ENCODE data around the gene SBK1. TPM values are rescaled to one million over a fixed set of nuclear protein-coding genes. Genes with fewer than 3 reads are reported as not detected.

The SBK1 gene
- total RNA-seq, 2 donors from 2014 or later = 1.1 TPM

DNA sequence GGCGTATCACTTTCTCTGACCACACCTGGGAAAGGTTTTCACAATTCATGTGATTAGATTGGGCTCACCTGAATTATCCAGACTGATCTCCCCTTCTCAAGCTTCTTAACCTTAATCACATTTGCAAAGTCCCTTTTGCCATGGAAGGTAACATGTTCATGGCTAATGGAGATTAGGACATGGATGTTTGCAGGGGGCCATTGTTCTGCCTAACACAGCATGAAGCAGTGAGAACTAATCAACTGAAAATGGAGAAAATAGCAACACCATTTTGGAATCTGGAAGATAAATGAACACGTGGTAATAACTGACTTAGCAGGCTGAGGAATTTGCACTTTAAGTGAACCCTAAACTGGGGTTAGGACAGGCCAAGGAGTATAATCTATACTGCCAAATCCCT, 25.0 kb upstream of the SBK1 start:
- DNase-seq (ENCODE audit: low spot score) = no peak
- no peaks in the 10 kb centered on the region for H3K36me3 Mint-ChIP-seq
- H3K9me3 Mint-ChIP-seq = no peaks in the 10 kb centered on the region
- no peak overlapping the region for H3K4me3 Mint-ChIP-seq
- H3K27ac Mint-ChIP-seq = no peak overlapping the region
- H3K27me3 Mint-ChIP-seq = peaks cover 16 to 19% of the 10 kb centered on the region in 2 donors
- peaks cover 4% of the 10 kb centered on the region in 2 donors for H3K4me1 Mint-ChIP-seq (ENCODE audit: low read depth in 2 of 2)
- ATAC-seq = no peak

DNA sequence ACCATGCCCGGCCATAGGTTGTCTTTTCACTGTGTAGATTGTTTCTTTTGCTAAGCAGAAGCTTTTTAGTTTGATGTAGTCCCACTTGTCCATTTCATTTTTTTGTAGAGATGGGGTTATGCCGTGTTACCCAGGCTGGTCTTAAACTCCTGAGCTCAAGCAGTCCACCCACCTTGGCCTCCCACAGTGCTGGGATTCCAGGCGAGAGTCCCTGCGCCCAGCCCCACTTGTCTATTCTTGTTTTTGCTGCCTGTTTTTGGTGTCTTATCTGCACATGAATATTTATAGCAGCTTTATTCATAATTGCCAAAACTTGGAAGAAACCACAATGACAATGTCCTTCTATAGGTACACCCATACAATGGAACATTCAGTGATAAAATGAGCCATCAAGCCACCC, 18.8 kb upstream of the SBK1 start:
- Mint-ChIP-seq H3K9me3 (no peaks in the 10 kb centered on the region), H3K27ac (no peak overlapping the region), H3K4me3 (no peak overlapping the region), H3K36me3 (no peaks in the 10 kb centered on the region), H3K27me3 (peaks cover 10 to 31% of the 10 kb centered on the region in 2 donors), H3K4me1 (ENCODE audit: low read depth in 2 of 2) (peaks cover 16 to 27% of the 10 kb centered on the region in 2 donors)
- ATAC-seq (no peak), DNase-seq (ENCODE audit: low spot score) (peak; percentile 18)

DNA sequence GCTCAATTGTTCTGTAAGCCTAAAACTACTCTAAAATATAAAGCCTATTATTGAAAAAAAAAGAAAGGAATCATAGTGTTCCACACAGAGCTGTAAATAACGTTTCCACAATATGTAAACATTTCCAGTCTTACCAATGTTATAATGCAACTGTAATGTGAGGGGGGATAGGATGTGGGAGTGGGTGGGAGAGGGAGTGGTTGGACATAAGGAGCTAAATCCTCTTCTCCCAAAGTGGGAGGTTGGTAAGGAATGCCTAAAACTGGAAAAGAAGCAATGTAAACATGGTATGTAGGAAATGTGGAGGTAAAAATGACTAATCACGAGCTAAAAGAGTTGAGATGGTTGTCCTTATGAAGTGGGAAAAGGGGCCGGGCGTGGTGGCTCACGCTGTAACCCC, 17.6 kb upstream of the SBK1 start:
- Mint-ChIP-seq H3K27me3 (peaks cover 10 to 31% of the 10 kb centered on the region in 2 donors), H3K36me3 (no peaks in the 10 kb centered on the region), H3K4me1 (ENCODE audit: low read depth in 2 of 2) (peaks cover 19 to 27% of the 10 kb centered on the region in 2 donors), H3K27ac (no peak overlapping the region), H3K4me3 (no peak overlapping the region), H3K9me3 (no peaks in the 10 kb centered on the region)
- DNase-seq (ENCODE audit: low spot score) (no peak), ATAC-seq (no peak)

DNA sequence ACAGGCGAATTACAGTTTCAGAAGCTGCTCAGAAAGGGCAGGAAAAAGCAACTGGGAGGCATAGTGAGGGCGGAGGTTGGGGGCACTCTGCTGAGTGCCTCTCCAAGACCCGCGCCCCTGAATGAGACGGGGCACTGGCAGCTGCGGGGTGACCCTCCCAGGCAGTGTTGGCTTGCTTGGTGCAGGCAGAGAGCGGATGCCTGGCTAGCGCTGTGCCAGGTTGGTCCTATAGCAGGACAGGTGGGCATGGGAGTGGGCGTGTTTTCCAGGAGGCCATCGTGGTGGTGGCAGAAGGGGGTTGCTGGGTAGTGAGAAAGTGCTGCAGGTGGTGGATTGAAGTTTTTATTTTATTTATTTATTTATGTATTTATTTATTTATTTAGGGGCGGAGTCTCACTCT, 16.0 kb upstream of the SBK1 start:
- peaks cover 19 to 27% of the 10 kb centered on the region in 2 donors for H3K4me1 Mint-ChIP-seq (ENCODE audit: low read depth in 2 of 2)
- peak overlapping the region; percentile 23 for H3K4me3 Mint-ChIP-seq
- ATAC-seq = no peak
- H3K27me3 Mint-ChIP-seq = peaks cover 10 to 31% of the 10 kb centered on the region in 2 donors
- peak overlapping the region in 1 of 2 donors; percentile 54 for H3K27ac Mint-ChIP-seq
- no peaks in the 10 kb centered on the region for H3K9me3 Mint-ChIP-seq
- no peak for DNase-seq (ENCODE audit: low spot score)
- no peaks in the 10 kb centered on the region for H3K36me3 Mint-ChIP-seq

DNA sequence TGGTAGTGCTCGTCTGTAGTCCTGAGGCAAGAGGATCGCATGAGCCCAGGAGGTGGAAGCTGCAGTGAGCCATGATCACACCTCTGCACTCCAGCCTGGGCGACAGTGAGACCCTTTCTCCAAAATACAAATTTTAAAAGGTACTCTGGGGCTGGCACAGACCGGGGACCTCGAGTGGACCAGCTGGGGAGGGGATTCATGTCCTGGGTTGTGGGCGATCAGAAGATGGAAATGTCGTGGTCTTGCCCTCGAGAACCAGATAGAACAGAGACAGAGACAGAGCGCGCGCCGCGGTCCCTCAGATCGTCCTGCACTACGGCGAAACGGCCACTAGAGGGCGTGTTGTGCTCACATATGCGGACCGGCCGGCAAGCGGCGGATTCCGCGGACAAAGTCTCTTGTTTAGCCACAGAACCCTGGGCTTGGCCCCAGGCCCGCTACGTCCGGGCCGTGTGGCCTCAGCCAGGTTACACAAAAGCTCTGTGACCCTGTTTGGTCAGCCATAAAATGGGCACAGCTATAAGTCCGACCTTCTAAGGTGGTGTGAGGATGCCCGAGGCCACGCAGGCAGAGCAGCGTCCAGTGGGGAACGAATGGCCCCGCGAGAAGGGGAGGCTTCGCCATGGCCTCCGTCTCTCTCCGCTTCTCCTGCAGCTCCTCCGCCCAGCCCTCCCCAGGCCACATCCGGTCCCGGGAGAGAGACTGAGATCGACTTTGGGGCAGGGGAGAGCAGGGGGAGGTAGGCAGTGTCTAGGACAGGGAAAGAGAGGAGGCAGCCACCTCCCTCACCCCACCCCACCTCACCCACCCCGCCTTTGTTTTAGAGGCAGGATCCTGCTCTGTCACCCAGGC, 14.6 kb upstream of the SBK1 start:
- DNase-seq (ENCODE audit: low spot score) = peak; percentile 86
- Mint-ChIP-seq H3K9me3 (no peaks in the 10 kb centered on the region), H3K4me1 (ENCODE audit: low read depth in 2 of 2) (peaks cover 21 to 27% of the 10 kb centered on the region in 2 donors), H3K27me3 (peaks cover 10 to 31% of the 10 kb centered on the region in 2 donors), H3K27ac (peak overlapping the region; percentile 54 to 72), H3K36me3 (no peaks in the 10 kb centered on the region), H3K4me3 (peak overlapping the region; percentile 84)
- peak; percentile 89 to 90 for ATAC-seq

DNA sequence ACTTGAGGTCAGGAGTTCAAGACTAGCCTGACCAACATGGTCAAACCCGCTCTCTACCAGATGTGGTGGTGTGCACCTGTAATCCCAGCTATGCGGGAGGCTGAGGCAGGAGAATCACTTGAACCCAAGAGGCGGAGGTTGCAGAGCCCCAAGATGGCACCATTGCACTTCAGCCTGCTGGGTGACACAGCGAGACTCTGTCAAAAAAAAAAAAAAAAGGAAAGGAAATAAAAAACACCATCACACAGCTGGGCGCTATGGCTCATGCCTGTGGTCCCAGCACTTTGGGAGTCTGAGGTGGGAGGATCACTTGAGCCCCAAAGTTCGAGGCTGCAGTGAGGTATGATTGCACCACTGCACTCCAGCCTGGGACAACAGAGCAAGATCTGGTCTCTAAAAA, 13.3 kb upstream of the SBK1 start:
- peak; percentile 50 for DNase-seq (ENCODE audit: low spot score)
- Mint-ChIP-seq H3K4me1 (ENCODE audit: low read depth in 2 of 2) (peaks cover 24 to 27% of the 10 kb centered on the region in 2 donors), H3K36me3 (no peaks in the 10 kb centered on the region), H3K9me3 (no peaks in the 10 kb centered on the region), H3K27me3 (peaks cover 10 to 25% of the 10 kb centered on the region in 2 donors), H3K4me3 (no peak overlapping the region), H3K27ac (no peak overlapping the region)
- no peak for ATAC-seq

DNA sequence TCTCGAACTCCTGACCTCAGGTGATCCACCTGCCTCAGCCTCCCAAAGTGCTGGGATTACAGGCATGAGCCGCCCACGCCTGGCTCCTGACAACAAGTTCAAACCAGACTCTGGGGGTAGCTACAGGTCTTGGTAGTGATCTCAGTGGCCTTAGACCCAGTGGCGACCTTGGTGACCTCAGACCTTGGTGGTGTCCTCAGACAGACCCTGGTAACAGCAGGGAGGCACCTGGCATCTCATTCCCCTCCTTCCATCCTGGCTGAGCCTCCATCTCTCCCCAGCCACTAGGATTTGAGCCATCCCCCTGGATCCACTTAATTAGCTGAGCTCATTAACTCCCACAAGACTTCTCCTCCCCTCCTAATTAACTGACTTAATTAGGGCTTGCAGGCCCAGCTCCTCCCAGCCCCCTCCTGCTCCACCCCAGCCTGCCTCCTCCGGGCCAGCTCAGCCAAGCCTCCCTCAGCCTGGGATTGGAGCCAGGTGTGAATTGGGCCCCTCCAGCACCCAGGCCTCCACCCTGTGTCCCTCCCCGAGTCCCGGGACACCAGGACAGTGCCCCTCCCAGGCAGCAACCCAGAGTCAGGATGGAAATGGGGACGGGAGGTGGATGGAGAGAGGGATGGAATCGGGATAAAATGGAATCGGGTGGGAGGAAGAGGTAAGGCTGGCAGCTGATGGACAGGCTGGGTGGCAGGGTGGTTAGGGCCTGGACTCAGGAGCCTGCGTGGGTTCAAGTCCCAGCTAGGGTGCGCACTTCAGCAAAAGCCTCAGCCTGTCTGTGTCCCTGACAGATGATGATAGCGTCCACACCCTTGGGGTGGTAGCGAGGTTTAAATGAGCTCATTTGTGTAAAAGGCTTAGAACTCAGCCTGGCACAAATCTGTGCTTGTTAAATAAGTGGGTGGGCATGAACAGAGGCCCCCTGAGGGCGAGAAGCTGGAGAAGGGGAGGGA, 11.2 kb upstream of the SBK1 start:
- Mint-ChIP-seq H3K4me1 (ENCODE audit: low read depth in 2 of 2) (peaks cover 20% of the 10 kb centered on the region in 2 donors), H3K4me3 (no peak overlapping the region), H3K27me3 (peaks cover under 1 to 8% of the 10 kb centered on the region in 2 donors), H3K36me3 (no peaks in the 10 kb centered on the region), H3K9me3 (no peaks in the 10 kb centered on the region), H3K27ac (peak overlapping the region in 1 of 2 donors; percentile 76)
- no peak for ATAC-seq
- peak; percentile 20 for DNase-seq (ENCODE audit: low spot score)

DNA sequence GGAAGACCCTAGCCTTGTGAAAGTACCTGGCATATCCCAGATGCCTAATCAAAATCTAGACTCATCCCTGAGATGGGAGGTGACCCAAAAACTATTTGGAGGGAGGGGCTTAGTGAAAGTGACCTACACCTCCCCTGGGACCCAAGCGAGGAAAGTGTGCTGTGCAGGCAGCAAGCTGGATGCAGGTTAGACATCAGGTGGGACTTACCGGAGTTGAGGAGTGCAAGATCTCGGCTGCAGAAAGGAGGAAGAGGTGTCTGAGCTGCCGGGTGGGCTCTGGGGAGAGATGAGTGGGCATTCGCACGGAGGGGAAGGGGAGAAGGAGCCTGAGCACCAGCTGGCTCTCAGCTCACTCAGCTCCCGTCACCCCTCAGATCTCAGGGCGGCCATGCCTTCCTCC, 10.3 kb upstream of the SBK1 start:
- Mint-ChIP-seq H3K4me3 (no peak overlapping the region), H3K4me1 (ENCODE audit: low read depth in 2 of 2) (peaks cover 11 to 18% of the 10 kb centered on the region in 2 donors), H3K27me3 (peaks cover 0 to 2% of the 10 kb centered on the region in 2 donors), H3K9me3 (no peaks in the 10 kb centered on the region), H3K27ac (peak overlapping the region in 1 of 2 donors; percentile 76), H3K36me3 (no peaks in the 10 kb centered on the region)
- DNase-seq (ENCODE audit: low spot score) = no peak
- ATAC-seq = no peak

DNA sequence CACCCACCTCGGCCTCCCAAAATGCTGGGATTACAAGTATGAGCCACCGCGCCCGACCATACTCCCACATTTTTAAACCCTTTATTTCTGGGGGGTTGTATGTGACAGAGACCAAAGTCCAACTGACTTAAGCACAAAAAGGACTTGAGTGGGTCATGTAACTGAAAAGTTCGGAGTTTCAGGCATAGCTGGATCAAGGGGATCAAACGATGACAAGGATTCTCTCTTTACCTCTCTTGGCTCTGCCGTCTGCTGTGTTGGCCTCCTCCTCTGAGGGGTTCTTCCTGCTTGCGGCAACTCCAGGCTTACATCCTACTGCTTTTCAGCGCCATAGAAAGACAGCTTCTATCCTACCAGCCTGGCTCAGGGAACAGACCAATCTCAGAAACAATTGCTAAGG, 9.2 kb upstream of the SBK1 start:
- no peaks in the 10 kb centered on the region for H3K27me3 Mint-ChIP-seq
- no peak for DNase-seq (ENCODE audit: low spot score)
- no peak overlapping the region for H3K4me3 Mint-ChIP-seq
- H3K9me3 Mint-ChIP-seq = no peaks in the 10 kb centered on the region
- H3K4me1 Mint-ChIP-seq (ENCODE audit: low read depth in 2 of 2) = peaks cover 6 to 17% of the 10 kb centered on the region in 2 donors
- H3K27ac Mint-ChIP-seq = no peak overlapping the region
- ATAC-seq = no peak
- H3K36me3 Mint-ChIP-seq = no peaks in the 10 kb centered on the region

DNA sequence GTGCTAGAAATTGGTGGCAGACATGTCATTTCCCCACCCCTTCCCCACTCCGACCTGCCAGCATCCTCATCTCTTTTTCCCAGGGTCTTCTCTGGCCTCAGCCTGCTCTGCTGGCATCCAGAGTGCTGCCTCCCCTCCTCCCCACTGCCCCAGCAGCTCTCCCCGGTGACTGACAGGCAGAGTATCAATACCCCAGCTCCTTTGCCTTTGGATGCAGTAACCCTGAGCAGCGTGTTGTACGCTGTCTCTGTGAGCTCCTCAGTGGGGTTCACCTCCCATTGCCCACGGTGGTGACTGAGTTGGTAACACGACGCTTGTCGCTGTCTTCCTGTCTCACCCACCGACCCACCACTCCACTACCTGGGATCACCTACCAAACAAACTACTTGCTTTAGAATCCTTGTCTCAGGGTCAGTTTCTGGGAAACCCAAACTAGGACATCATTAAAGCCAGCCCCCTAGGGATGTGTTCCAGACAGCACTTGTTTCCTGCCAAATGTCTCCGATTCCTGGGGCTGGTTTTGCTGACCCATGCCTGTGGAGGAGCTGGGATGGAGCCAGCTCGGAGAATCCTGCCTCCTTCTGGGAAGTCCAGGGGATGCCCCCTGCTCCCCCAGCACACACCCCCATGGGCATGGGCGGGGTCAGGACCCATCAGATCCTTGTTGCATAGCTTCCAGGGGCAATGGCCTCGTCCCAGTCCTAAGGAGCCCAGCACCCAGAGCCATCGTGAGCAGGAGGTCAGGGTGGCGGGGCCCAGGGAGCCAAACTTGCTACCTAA, 8.3 kb upstream of the SBK1 start:
- Mint-ChIP-seq H3K4me1 (ENCODE audit: low read depth in 2 of 2) (peaks cover 14 to 23% of the 10 kb centered on the region in 2 donors), H3K36me3 (no peaks in the 10 kb centered on the region), H3K9me3 (no peaks in the 10 kb centered on the region), H3K4me3 (no peak overlapping the region), H3K27ac (peak overlapping the region in 1 of 2 donors; percentile 39), H3K27me3 (no peaks in the 10 kb centered on the region)
- DNase-seq (ENCODE audit: low spot score) (no peak), ATAC-seq (peak in 1 of 2 donors; percentile 48)

DNA sequence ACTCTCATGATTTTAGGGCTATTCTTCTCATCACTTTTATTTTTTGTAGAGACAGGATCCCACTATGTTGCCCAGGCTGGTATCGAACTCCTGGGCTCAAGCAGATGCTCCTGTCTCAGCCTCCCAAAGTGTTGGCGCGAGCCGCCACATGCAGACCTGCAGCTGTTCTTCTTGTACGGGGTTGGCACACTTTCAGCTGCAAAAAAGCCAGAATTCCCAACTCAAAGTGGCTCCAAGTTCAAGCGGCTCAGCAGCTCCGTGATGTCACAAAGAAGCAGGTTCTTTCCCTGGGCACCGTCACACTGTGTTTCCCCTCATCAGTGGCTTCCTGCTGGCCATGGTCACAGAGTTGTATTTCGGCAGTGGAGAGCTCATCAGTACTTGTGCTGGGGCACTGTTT, 6.7 kb upstream of the SBK1 start:
- DNase-seq (ENCODE audit: low spot score) (no peak), ATAC-seq (no peak)
- no peaks in the 10 kb centered on the region for H3K36me3 Mint-ChIP-seq
- H3K9me3 Mint-ChIP-seq = no peaks in the 10 kb centered on the region
- no peak overlapping the region for H3K4me3 Mint-ChIP-seq
- no peak overlapping the region for H3K27ac Mint-ChIP-seq
- peaks cover 23 to 28% of the 10 kb centered on the region in 2 donors for H3K4me1 Mint-ChIP-seq (ENCODE audit: low read depth in 2 of 2)
- H3K27me3 Mint-ChIP-seq = no peaks in the 10 kb centered on the region

DNA sequence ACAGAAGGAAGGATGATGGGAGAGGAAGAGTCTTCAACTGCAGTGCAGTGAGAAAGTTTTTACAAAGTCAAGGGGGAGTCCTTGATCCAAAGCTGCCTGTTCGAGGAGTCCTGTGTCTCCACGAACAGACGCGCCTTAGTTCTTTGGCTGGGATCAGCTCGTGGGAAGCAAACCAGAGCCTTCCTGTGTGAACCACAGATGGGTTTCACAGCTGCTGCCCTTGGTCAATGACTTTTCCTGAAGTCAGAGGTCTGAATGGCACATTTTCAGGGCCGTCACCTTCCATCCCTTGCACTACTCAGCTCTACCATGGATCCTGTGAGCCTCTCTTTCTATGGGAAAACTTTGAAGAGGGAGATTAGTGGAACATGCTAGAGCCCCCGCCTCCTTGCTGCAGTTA, 4.2 kb upstream of the SBK1 start:
- ATAC-seq = no peak
- Mint-ChIP-seq H3K27ac (peak overlapping the region in 1 of 2 donors; percentile 48), H3K4me1 (ENCODE audit: low read depth in 2 of 2) (peaks cover 33 to 35% of the 10 kb centered on the region in 2 donors), H3K27me3 (no peaks in the 10 kb centered on the region), H3K9me3 (no peaks in the 10 kb centered on the region), H3K36me3 (no peaks in the 10 kb centered on the region), H3K4me3 (peak overlapping the region; percentile 68)
- no peak for DNase-seq (ENCODE audit: low spot score)

DNA sequence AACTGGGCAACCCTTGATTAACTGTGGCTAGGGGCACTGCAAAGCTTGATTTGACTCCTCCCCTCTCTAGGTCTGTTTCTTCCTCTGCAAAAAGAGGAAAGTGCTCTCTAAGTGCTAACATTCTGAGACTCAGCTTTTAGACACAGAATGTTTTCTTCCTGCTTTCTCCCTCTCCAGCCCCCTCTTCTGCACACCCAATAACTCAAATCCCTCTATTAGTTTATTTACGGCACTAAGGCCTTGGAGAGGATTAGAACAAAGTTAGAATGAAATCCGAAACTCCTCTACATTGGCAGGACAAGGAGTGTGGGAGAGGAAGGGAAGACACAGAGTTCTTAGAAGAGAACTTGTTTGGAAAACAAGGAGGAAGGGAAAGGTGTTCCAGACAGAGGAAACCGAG, 3.3 kb upstream of the SBK1 start:
- Mint-ChIP-seq H3K4me1 (ENCODE audit: low read depth in 2 of 2) (peaks cover 33 to 35% of the 10 kb centered on the region in 2 donors), H3K27me3 (no peaks in the 10 kb centered on the region), H3K4me3 (peak overlapping the region; percentile 4), H3K27ac (no peak overlapping the region), H3K36me3 (no peaks in the 10 kb centered on the region), H3K9me3 (no peaks in the 10 kb centered on the region)
- DNase-seq (ENCODE audit: low spot score) (no peak), ATAC-seq (no peak)

Measured in natural killer cell treated with Interleukin-12 subunit alpha and Interleukin-12 subunit beta and Interleukin-15 and Interleukin-18, amount 100 ng/mL, for 72 hours (primary cell).